Retinal pigment epithelial cell (primary cell): ENCODE data around the gene AGTRAP.

ENCODE experiments used
- DNase-seq: peaks from one replicate; pipeline ENCODE4 v3.0.0-alpha.2; 2010; ENCODE audit warnings: low read depth
- H3K4me3 ChIP-seq: 2 replicates; pipeline ENCODE4 v1.5.1; 2011; ENCODE audit warnings: mild to moderate bottlenecking, low read length, control low read depth, moderate library complexity
- TF ChIP-seq, protein P1 (sequence below): conservative IDR thresholded peaks from 2 replicates; pipeline ENCODE4 v1.5.1; 2011; ENCODE audit warnings: low read depth, low read length, control low read depth, inconsistent platforms

The AGTRAP gene

GRCh38 chr1:11789126-11790067 is 53.5 kb downstream of the AGTRAP start:
- no peak for DNase-seq
- TF ChIP-seq, protein P1, sequence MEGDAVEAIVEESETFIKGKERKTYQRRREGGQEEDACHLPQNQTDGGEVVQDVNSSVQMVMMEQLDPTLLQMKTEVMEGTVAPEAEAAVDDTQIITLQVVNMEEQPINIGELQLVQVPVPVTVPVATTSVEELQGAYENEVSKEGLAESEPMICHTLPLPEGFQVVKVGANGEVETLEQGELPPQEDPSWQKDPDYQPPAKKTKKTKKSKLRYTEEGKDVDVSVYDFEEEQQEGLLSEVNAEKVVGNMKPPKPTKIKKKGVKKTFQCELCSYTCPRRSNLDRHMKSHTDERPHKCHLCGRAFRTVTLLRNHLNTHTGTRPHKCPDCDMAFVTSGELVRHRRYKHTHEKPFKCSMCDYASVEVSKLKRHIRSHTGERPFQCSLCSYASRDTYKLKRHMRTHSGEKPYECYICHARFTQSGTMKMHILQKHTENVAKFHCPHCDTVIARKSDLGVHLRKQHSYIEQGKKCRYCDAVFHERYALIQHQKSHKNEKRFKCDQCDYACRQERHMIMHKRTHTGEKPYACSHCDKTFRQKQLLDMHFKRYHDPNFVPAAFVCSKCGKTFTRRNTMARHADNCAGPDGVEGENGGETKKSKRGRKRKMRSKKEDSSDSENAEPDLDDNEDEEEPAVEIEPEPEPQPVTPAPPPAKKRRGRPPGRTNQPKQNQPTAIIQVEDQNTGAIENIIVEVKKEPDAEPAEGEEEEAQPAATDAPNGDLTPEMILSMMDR = no peak
- no peak overlapping the region for H3K4me3 ChIP-seq

DNA sequence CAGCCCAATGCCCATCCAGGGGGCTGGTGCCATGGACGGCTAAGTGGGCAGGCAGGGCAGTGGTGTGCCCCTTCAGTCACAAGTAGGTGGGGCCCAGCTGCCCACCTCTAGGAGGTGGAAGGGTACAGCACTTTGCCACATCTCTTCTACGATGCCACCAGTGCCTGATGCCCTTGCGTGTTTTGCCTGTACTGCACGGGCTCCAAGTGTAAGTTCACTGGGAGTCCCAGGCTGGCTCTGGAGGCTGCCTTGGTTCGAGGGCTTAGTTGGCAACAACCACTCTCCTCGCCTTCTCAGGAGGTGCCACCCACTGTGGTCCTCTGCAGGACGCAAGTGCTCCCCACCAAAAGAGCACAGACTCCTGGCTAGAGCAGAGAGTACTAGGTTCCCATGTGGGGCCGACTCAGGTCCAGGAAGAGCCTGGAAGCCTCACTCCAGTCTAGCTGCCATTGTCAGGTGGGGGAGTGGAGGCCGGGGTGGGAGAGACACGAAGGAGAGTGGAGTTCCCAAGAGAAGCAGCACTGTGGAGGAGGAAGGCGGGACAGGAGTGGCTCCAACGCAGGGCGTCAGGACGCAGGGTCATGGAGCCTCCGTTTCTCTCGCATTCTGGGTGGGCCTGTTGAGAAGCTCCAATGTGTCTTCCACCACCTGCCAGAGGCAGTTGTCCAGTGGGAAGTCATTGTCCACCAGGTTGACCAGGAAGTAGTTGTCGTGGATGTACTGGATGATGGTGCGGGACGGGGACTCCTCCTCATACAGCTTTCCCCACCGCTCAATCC is 54.4 kb downstream of the AGTRAP start:
- TF ChIP-seq, protein P1 = no peak
- DNase-seq = no peak
- H3K4me3 ChIP-seq = no peak overlapping the region

- no peak overlapping the region for H3K4me3 ChIP-seq
- peak; percentile 90 for DNase-seq
- TF ChIP-seq, protein P1 = no peak
Measured at GRCh38 chr1:11790880-11791715, 55.2 kb downstream of the AGTRAP start.

- DNase-seq = no peak
- H3K4me3 ChIP-seq = no peak overlapping the region
- TF ChIP-seq, protein P1 = no peak
Measured at GRCh38 chr1:11792106-11792505, 56.2 kb downstream of the AGTRAP start.

DNA sequence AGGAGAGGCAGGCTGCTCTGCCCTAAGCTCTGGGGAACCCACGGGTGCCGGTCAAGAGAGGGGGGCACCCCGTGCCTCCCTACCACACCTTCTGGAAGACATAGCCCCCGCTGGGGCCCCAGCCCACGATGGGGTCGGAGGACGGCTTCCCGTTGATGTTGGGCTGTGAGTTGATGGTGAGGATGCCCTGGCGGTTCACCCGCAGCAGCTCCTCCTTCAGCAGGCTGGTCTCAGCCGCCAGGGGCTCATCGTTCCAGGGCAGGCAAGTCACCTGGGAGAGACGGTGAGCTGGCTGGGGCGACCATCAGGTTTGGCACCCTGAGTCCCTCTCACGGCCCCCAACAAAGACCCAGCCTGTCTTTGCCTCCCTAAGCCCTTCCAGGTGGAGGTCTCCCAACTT is 57.9 kb downstream of the AGTRAP start:
- no peak overlapping the region for H3K4me3 ChIP-seq
- no peak for DNase-seq
- TF ChIP-seq, protein P1 = no peak

- no peak for DNase-seq
- H3K4me3 ChIP-seq = no peak overlapping the region
- TF ChIP-seq, protein P1 = no peak
Measured at GRCh38 chr1:11794446-11795237, 58.7 kb downstream of the AGTRAP start.
